ENCODE measurements around the gene TLE2. TPM values are rescaled to one million over a fixed set of nuclear protein-coding genes. Genes with fewer than 3 reads are reported as not detected.

TLE2 gene
- polyA plus RNA-seq, 3 donors = not detected

DNA sequence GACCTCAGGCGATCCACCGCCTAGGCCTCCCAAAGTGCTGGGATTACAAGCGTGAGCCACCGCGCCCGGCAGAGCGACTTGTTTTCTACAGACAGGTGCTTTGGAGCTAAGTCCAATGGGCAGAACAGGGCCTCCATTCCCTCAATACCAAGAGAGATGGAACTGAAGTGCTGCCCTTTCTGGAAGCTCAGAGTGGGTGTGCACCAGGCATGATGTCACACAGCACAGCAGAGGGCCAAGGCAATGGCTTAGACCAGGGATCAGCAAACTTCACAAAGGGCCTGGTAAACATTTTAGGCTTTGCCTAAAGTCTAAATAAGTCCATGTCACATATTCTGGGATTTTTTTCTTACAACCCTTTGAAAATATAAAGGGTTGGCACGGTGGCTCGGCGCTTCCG is 30.4 kb downstream of the TLE2 start:
- peak overlapping the region in 1 of 7 donors; percentile 14 for H3K27ac Mint-ChIP-seq
- intact Hi-C loops (cut with micrococcal nuclease) = no loop called here
- peaks cover 4 to 6% (median 4%) of the 10 kb centered on the region in 3 donors for H3K27me3 Mint-ChIP-seq (ENCODE audit: low read depth in 3 of 3)
- Histone ChIP-seq H3K27me3 (ENCODE audit: control insufficient read depth in 2 of 2, insufficient read depth in 2 of 2, low read length in 2 of 2) (no peaks in the 10 kb centered on the region), H3K4me2 (replicated peaks; ENCODE audit: extremely low read depth, low read length, poor library complexity, severe bottlenecking) (no peak overlapping the region), H4K20me1 (ENCODE audit: insufficient read depth, low read length) (no peaks in the 10 kb centered on the region), H3K27ac (ENCODE audit: low read depth in 1 of 2, low read length in 2 of 2) (no peak overlapping the region), H3K79me2 (ENCODE audit: insufficient read depth, low read length) (no peaks in the 10 kb centered on the region), H2AFZ (ENCODE audit: insufficient read depth, low read depth, low read length, poor library complexity, severe bottlenecking) (no peak overlapping the region), H3K4me3 (replicated peaks in 1 of 3; ENCODE audit: low read depth in 2 of 3, low read length in 3 of 3) (no peak overlapping the region), H3K9me3 (replicated peaks in 1 of 2; ENCODE audit: control insufficient read depth in 1 of 2, insufficient read depth in 1 of 2, low read length in 2 of 2) (peaks cover 0 to 5% of the 10 kb centered on the region in 2 donors), H3K4me1 (ENCODE audit: control insufficient read depth in 1 of 2, insufficient read depth in 2 of 2, low read length in 2 of 2) (no peaks in the 10 kb centered on the region), H3K9ac (ENCODE audit: insufficient read depth, low read length, poor library complexity, severe bottlenecking) (no peak overlapping the region), H3K36me3 (replicated peaks in 1 of 2; ENCODE audit: control insufficient read depth in 1 of 2, insufficient read depth in 2 of 2, low read length in 2 of 2) (no peaks in the 10 kb centered on the region)
- no peaks in the 10 kb centered on the region for H3K4me1 Mint-ChIP-seq
- H3K36me3 Mint-ChIP-seq = no peaks in the 10 kb centered on the region
- H3K4me3 Mint-ChIP-seq = no peak overlapping the region
- H3K9me3 Mint-ChIP-seq = peaks cover 0 to 10% (median 7%) of the 10 kb centered on the region in 7 donors
- WGBS (ENCODE audit: insufficient coverage) = 100% methylated on average over 4 of the region's 11 CpGs
- no peak for DNase-seq
- TF ChIP-seq, protein P1, sequence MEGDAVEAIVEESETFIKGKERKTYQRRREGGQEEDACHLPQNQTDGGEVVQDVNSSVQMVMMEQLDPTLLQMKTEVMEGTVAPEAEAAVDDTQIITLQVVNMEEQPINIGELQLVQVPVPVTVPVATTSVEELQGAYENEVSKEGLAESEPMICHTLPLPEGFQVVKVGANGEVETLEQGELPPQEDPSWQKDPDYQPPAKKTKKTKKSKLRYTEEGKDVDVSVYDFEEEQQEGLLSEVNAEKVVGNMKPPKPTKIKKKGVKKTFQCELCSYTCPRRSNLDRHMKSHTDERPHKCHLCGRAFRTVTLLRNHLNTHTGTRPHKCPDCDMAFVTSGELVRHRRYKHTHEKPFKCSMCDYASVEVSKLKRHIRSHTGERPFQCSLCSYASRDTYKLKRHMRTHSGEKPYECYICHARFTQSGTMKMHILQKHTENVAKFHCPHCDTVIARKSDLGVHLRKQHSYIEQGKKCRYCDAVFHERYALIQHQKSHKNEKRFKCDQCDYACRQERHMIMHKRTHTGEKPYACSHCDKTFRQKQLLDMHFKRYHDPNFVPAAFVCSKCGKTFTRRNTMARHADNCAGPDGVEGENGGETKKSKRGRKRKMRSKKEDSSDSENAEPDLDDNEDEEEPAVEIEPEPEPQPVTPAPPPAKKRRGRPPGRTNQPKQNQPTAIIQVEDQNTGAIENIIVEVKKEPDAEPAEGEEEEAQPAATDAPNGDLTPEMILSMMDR (IDR thresholded peaks at IDR 0.05) = no peak

DNA sequence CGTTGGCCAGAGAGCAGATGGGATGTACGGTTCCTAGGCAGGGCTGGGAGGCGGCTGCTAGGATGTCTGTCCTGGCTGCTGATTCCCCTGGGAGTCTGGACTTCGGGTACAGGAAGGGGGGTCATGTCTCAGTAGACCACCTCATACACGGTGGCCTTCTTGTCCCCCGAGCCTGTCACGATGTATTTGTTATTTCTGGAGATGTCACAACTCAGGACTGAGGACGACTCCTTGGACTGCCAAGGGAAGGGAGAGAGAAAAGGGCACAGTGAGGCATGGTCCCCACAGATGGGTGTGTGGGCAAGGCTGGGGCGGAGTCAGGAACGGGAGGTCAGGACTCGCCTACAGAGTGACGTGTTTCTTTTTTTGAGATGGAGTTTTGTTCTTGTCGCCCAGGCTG is 31.4 kb downstream of the TLE2 start:
- H3K4me2 ChIP-seq (replicated peaks; ENCODE audit: extremely low read depth, low read length, poor library complexity, severe bottlenecking) = no peak overlapping the region
- no peak overlapping the region for H3K27ac ChIP-seq (ENCODE audit: low read depth in 1 of 2, low read length in 2 of 2)
- no peak overlapping the region for H2AFZ ChIP-seq (ENCODE audit: insufficient read depth, low read depth, low read length, poor library complexity, severe bottlenecking)
- H3K9me3 ChIP-seq (replicated peaks in 1 of 2; ENCODE audit: control insufficient read depth in 1 of 2, insufficient read depth in 1 of 2, low read length in 2 of 2) = peaks cover 0 to 5% of the 10 kb centered on the region in 2 donors
- H3K79me2 ChIP-seq (ENCODE audit: insufficient read depth, low read length) = no peaks in the 10 kb centered on the region
- H3K9me3 Mint-ChIP-seq = peaks cover 0 to 10% (median 7%) of the 10 kb centered on the region in 7 donors
- H3K27me3 Mint-ChIP-seq (ENCODE audit: low read depth in 3 of 3) = peaks cover 4 to 6% (median 6%) of the 10 kb centered on the region in 3 donors
- no peaks in the 10 kb centered on the region for H3K36me3 Mint-ChIP-seq
- no peaks in the 10 kb centered on the region for H3K27me3 ChIP-seq (ENCODE audit: control insufficient read depth in 2 of 2, insufficient read depth in 2 of 2, low read length in 2 of 2)
- H3K4me1 ChIP-seq (ENCODE audit: control insufficient read depth in 1 of 2, insufficient read depth in 2 of 2, low read length in 2 of 2) = no peaks in the 10 kb centered on the region
- H3K4me1 Mint-ChIP-seq = no peaks in the 10 kb centered on the region
- TF ChIP-seq, protein P1 (IDR thresholded peaks at IDR 0.05) = no peak
- intact Hi-C loops (cut with micrococcal nuclease) = no loop called here
- no peak overlapping the region for H3K9ac ChIP-seq (ENCODE audit: insufficient read depth, low read length, poor library complexity, severe bottlenecking)
- no peaks in the 10 kb centered on the region for H3K36me3 ChIP-seq (replicated peaks in 1 of 2; ENCODE audit: control insufficient read depth in 1 of 2, insufficient read depth in 2 of 2, low read length in 2 of 2)
- H3K27ac Mint-ChIP-seq = no peak overlapping the region
- no peak overlapping the region for H3K4me3 ChIP-seq (replicated peaks in 1 of 3; ENCODE audit: low read depth in 2 of 3, low read length in 3 of 3)
- 92% methylated on average over 9 of the region's 13 CpGs for WGBS (ENCODE audit: insufficient coverage)
- H4K20me1 ChIP-seq (ENCODE audit: insufficient read depth, low read length) = no peaks in the 10 kb centered on the region
- no peak for DNase-seq
- no peak overlapping the region for H3K4me3 Mint-ChIP-seq

Data from CD14-positive monocyte (primary cell).